ENCODE results near the gene ARL6IP1. TPM values are rescaled to one million over a fixed set of nuclear protein-coding genes. Genes with fewer than 3 reads are reported as not detected.

ARL6IP1 gene
- 100 to 1,000 TPM in 1 of 2 donors, 10 to 100 TPM in 1; 97.6 to 115 TPM for total RNA-seq
- polyA plus RNA-seq (ENCODE audit: insufficient read length in 6 of 6): 100 to 1,000 TPM; 207 to 360 (median 233) TPM
- long read RNA-seq, donor 1, transcript ARL6IP1-201 (6 exons, 2,409 nt): major isoform, 196 of 241 reads
- long read RNA-seq, donor 1, transcript ARL6IP1-206 (2 exons, 806 nt): minor isoform, 5 of 241 reads
- long read RNA-seq, donor 1, partial matches to known transcripts: 24 of 241 reads
- long read RNA-seq, donor 1, other reads (novel, unspliced or antisense): 9 of 241 reads
- long read RNA-seq, donor 2, transcript ARL6IP1-201 (6 exons, 2,409 nt): major isoform, 177 of 217 reads
- long read RNA-seq, donor 2, transcript ARL6IP1-206 (2 exons, 806 nt): minor isoform, 9 of 217 reads
- long read RNA-seq, donor 2, transcript ARL6IP1-207 (3 exons, 581 nt): minor isoform, 8 of 217 reads
- long read RNA-seq, donor 2, partial matches to known transcripts: 21 of 217 reads
- long read RNA-seq, donor 2, other reads (novel, unspliced or antisense): 0 of 217 reads
- long read RNA-seq, donor 3, transcript ARL6IP1-201 (6 exons, 2,409 nt): major isoform, 156 of 166 reads
- long read RNA-seq, donor 3, transcript ARL6IP1-206 (2 exons, 806 nt): minor isoform, 6 of 166 reads
- long read RNA-seq, donor 3, partial matches to known transcripts: 0 of 166 reads
- long read RNA-seq, donor 3, other reads (novel, unspliced or antisense): 0 of 166 reads
- long read RNA-seq, donor 4, transcript ARL6IP1-208 (4 exons, 778 nt): minor isoform, 8 of 89 reads
- long read RNA-seq, donor 4, transcript ARL6IP1-201 (6 exons, 2,409 nt): major isoform, 67 of 89 reads
- long read RNA-seq, donor 4, partial matches to known transcripts: 12 of 89 reads
- long read RNA-seq, donor 4, other reads (novel, unspliced or antisense): 2 of 89 reads
- long read RNA-seq, donor 5, transcript ARL6IP1-206 (2 exons, 806 nt): minor isoform, 12 of 178 reads
- long read RNA-seq, donor 5, transcript ARL6IP1-201 (6 exons, 2,409 nt): major isoform, 139 of 178 reads
- long read RNA-seq, donor 5, partial matches to known transcripts: 17 of 178 reads
- long read RNA-seq, donor 5, other reads (novel, unspliced or antisense): 5 of 178 reads
- long read RNA-seq, donor 6, transcript ARL6IP1-207 (3 exons, 581 nt): minor isoform, 6 of 222 reads
- long read RNA-seq, donor 6, transcript ARL6IP1-206 (2 exons, 806 nt): minor isoform, 9 of 222 reads
- long read RNA-seq, donor 6, transcript ARL6IP1-201 (6 exons, 2,409 nt): major isoform, 180 of 222 reads
- long read RNA-seq, donor 6, partial matches to known transcripts: 21 of 222 reads
- long read RNA-seq, donor 6, other reads (novel, unspliced or antisense): 0 of 222 reads
- long read RNA-seq, donor 7, transcript ARL6IP1-201 (6 exons, 2,409 nt): major isoform, 85 of 123 reads
- long read RNA-seq, donor 7, partial matches to known transcripts: 27 of 123 reads
- long read RNA-seq, donor 7, other reads (novel, unspliced or antisense): 7 of 123 reads
- long read RNA-seq, donor 8, transcript ARL6IP1-208 (4 exons, 778 nt): minor isoform, 5 of 124 reads
- long read RNA-seq, donor 8, transcript ARL6IP1-201 (6 exons, 2,409 nt): major isoform, 114 of 124 reads
- long read RNA-seq, donor 8, partial matches to known transcripts: 0 of 124 reads
- long read RNA-seq, donor 8, other reads (novel, unspliced or antisense): 0 of 124 reads
- long read RNA-seq, donor 9, partial matches to known transcripts: 0 of 1 reads
- long read RNA-seq, donor 9, other reads (novel, unspliced or antisense): 0 of 1 reads
- long read RNA-seq, donor 10, transcript ARL6IP1-201 (6 exons, 2,409 nt): major isoform, 21 of 23 reads
- long read RNA-seq, donor 10, partial matches to known transcripts: 0 of 23 reads
- long read RNA-seq, donor 10, other reads (novel, unspliced or antisense): 1 of 23 reads
- long read RNA-seq, donor 11: 0 reads
- long read RNA-seq, donor 12, transcript ARL6IP1-201 (6 exons, 2,409 nt): major isoform, 98 of 112 reads
- long read RNA-seq, donor 12, partial matches to known transcripts: 5 of 112 reads
- long read RNA-seq, donor 12, other reads (novel, unspliced or antisense): 0 of 112 reads

DNA sequence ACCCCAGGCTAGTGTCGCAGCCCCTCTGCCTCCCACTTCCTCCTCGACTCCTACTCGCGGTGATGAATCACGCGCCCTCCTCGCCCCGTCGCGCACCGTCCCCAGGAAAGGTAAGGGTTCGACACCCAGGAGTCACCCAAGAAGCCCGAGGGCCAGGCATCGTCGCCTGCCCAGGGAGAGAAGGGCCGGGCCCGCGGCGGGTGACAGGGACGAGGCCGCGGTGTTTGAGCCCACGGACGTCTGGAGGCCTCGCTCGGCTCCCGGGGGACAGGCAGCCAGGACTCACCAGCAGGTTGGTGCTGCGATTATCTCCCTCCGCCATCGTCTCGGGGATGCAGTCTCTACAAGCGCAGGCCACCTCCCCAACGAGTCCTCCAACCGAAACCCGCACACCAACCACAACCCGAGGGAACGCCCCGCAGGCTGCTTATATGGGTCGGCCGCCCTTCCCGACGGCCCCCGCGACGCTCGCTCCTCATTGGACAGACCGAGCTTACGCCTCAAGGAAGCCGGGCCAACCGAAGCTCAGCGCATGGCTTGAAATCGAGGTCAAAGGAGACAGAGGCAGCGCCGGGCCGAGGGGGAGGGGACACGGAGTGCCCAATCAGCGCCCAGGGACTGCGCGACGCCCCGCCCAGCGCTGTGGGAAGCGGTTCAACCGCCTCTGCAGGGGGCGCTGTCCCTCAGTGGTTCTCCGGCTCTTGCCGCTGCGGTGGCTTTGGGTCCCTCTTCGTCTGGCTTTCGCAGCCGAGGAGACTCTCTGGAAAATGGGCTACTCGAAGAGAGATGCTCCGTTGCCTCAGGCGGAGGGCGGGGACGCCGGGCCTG lies at the start of gene ARL6IP1:
TSS of gene ARL6IP1 (minus strand) at position 405 of the 828 bp plus-strand sequence. CDS start at position 322, 83 bp downstream.
- intact Hi-C loops (cut with DNase I): no loop called here
- peak; percentile 98 for ATAC-seq
- DNase-seq: peak; percentile 98 to 100 (median 99)
- Histone ChIP-seq H3K27me3 (no peaks in the 10 kb centered on the region), H3K9me3 (no peaks in the 10 kb centered on the region), H3K4me3 (peak within 1 kb of the TSS; percentile 56 to 95), H3K4me1 (peaks cover 9 to 62% of the 10 kb centered on the region in 2 donors), H3K27ac (peak within 1 kb of the TSS; percentile 88 to 89), H3K36me3 (peaks cover 0 to 11% of the 10 kb centered on the region in 2 donors)
- TF ChIP-seq, protein P1, sequence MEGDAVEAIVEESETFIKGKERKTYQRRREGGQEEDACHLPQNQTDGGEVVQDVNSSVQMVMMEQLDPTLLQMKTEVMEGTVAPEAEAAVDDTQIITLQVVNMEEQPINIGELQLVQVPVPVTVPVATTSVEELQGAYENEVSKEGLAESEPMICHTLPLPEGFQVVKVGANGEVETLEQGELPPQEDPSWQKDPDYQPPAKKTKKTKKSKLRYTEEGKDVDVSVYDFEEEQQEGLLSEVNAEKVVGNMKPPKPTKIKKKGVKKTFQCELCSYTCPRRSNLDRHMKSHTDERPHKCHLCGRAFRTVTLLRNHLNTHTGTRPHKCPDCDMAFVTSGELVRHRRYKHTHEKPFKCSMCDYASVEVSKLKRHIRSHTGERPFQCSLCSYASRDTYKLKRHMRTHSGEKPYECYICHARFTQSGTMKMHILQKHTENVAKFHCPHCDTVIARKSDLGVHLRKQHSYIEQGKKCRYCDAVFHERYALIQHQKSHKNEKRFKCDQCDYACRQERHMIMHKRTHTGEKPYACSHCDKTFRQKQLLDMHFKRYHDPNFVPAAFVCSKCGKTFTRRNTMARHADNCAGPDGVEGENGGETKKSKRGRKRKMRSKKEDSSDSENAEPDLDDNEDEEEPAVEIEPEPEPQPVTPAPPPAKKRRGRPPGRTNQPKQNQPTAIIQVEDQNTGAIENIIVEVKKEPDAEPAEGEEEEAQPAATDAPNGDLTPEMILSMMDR (IDR thresholded peaks at IDR 0.05): peak; percentile 82 to 94

DNA sequence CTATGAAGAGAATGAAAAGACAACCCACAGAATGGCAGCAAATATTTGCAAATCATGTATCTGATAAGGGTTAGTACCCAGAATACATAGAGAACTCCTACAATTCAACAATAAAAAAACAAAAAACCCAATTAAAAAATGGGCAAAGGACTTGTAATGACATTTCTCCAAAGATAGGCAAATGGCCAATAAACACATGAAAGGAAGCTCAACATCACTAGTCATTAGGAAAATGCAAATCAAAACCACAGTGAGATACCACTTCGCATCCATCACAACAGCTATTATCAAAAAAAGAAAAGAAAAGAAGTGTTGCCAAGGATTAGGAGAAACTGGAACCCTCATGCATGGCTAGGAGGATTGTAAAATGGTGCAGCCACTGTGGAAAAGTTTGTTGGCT lies 45.1 kb upstream of the ARL6IP1 start:
- Histone ChIP-seq H3K4me1 (no peaks in the 10 kb centered on the region), H3K9me3 (no peaks in the 10 kb centered on the region), H3K36me3 (peaks cover 3 to 97% of the 10 kb centered on the region in 2 donors), H3K4me3 (no peak overlapping the region), H3K27ac (no peak overlapping the region), H3K27me3 (no peaks in the 10 kb centered on the region)
- ATAC-seq: no peak
- TF ChIP-seq, protein P1 (IDR thresholded peaks at IDR 0.05): no peak
- no peak for DNase-seq
- intact Hi-C loops (cut with DNase I): no loop called here

DNA sequence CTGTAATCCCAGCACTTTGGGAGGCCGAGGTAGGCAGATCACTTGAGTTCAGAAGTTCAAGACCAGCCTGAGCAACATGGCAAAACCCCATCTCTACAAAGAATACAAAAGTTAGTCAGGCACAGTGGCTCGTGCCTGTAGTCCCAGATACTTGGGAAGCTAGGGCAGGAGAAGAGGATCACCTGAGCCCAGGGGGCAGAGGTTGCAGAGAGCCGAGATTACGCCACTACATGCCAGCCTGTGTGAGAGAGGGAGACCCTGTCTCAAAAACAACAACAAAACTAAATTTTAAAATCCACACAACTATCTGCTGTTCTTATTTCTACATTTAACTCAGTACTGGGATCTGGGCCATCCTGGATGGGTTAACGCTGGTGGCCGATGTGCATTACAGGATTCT lies 41.2 kb upstream of the ARL6IP1 start:
- TF ChIP-seq, protein P1 (IDR thresholded peaks at IDR 0.05): no peak
- DNase-seq (no peak), ATAC-seq (no peak)
- peaks cover 0 to 6% of the 10 kb centered on the region in 2 donors for H3K4me1 ChIP-seq
- H3K4me3 ChIP-seq: no peak overlapping the region
- intact Hi-C loops (cut with DNase I): no loop called here
- no peaks in the 10 kb centered on the region for H3K27me3 ChIP-seq
- H3K27ac ChIP-seq: peak overlapping the region in 1 of 2 donors; percentile 25
- H3K9me3 ChIP-seq: no peaks in the 10 kb centered on the region
- H3K36me3 ChIP-seq: peaks cover 0 to 96% of the 10 kb centered on the region in 2 donors
